Gastrocnemius medialis (tissue), 4 donors: ENCODE results near the gene MCOLN3.

Experiments
- CTCF ChIP-seq, 5 experiments: fragments of 450-650 bp in 3 of 5; fragments of 200-600 bp in 2 of 5; sonication (generic) in 2 of 5; IDR thresholded peaks in 4 of 5; conservative IDR thresholded peaks in 1 of 5; 1 replicate in 4 of 5; 2 replicates in 1 of 5; pipeline ENCODE4 v1.5.1; 2016 to 2019; ENCODE audit warnings: antibody characterized with exemption in 5 of 5, mild to moderate bottlenecking in 3 of 5, moderate library complexity in 3 of 5
- POLR2A ChIP-seq, 2 donors: fragments of 450-650 bp; IDR thresholded peaks; one replicate each; pipeline ENCODE4 v1.6.1; 2017; ENCODE audit warnings: antibody characterized with exemption in 2 of 2, mild to moderate bottlenecking in 2 of 2, moderate library complexity in 2 of 2

- TF ChIP-seq CTCF (IDR thresholded peaks at IDR 0.05 in 4 of 5, conservative IDR thresholded peaks at IDR 0.05 in 1 of 5) (no peak), POLR2A (IDR thresholded peaks at IDR 0.05) (no peak)
Measured at GRCh38 chr1:84996846-84997666, 51.2 kb downstream of the MCOLN3 start, which contains the start of gene MCOLN2.
